Liver (tissue), 9 donors: ENCODE results near the gene TMCO4. TPM values are rescaled to one million over a fixed set of nuclear protein-coding genes. Genes with fewer than 3 reads are reported as not detected.

Source experiments
- DNase-seq: peaks from one replicate; pipeline ENCODE4 v3.0.0-alpha.2; 2017; ENCODE audit warnings: low spot score
- H3K27ac ChIP-seq, 2 donors: one replicate each; pipeline ENCODE4 v1.7.0; 2013; ENCODE audit warnings: inconsistent platforms in 2 of 2, low read length in 2 of 2, control low read depth in 1 of 2, low read depth in 1 of 2, mild to moderate bottlenecking in 1 of 2
- H3K27me3 ChIP-seq, 4 donors: one replicate each; pipeline versions ENCODE4 v1.6.1 to v1.7.0; 2013; ENCODE audit warnings: low read length in 3 of 4, inconsistent platforms in 1 of 4, mild to moderate bottlenecking in 1 of 4, moderate library complexity in 1 of 4; ENCODE audit not compliant: control insufficient read depth in 4 of 4, insufficient read depth in 4 of 4
- H3K36me3 ChIP-seq, 4 donors: one replicate each; pipeline versions ENCODE4 v1.6.1 to v1.7.0; 2013; ENCODE audit warnings: low read length in 3 of 4, mild to moderate bottlenecking in 3 of 4, low read depth in 1 of 4, moderate library complexity in 1 of 4; ENCODE audit not compliant: control insufficient read depth in 4 of 4, insufficient read depth in 3 of 4
- H3K4me1 ChIP-seq, 4 donors: one replicate each; pipeline versions ENCODE4 v1.6.1 to v1.7.0; 2013; ENCODE audit warnings: low read length in 3 of 4, mild to moderate bottlenecking in 3 of 4, moderate library complexity in 1 of 4; ENCODE audit not compliant: control insufficient read depth in 4 of 4, insufficient read depth in 4 of 4
- H3K4me3 ChIP-seq, 3 donors: one replicate each; pipeline versions ENCODE4 v1.6.1 to v1.7.0; 2013; ENCODE audit warnings: low read length in 3 of 3, control low read depth in 1 of 3, low read depth in 1 of 3, mild to moderate bottlenecking in 1 of 3
- H3K9ac ChIP-seq, 2 donors: one replicate each; pipeline ENCODE4 v1.7.0; 2013; ENCODE audit warnings: low read length in 2 of 2, mild to moderate bottlenecking in 2 of 2, moderate library complexity in 2 of 2, control low read depth in 1 of 2, low read depth in 1 of 2
- H3K9me3 ChIP-seq, 4 donors: one replicate each; pipeline versions ENCODE4 v1.6.1 to v1.7.0; 2013; ENCODE audit warnings: low read length in 3 of 4; ENCODE audit not compliant: control insufficient read depth in 4 of 4
- EGR1 ChIP-seq, 2 donors: IDR thresholded peaks; 2 replicates each; pipeline ENCODE4 v1.6.1; 2016 to 2018; ENCODE audit warnings: antibody characterized with exemption in 2 of 2, low read depth in 2 of 2
- FOXA1 ChIP-seq: IDR thresholded peaks from 2 replicates; pipeline ENCODE4 v1.6.1; 2016; ENCODE audit warnings: antibody characterized with exemption
- FOXA2 ChIP-seq: IDR thresholded peaks from 2 replicates; pipeline ENCODE4 v1.6.1; 2016; ENCODE audit warnings: antibody characterized with exemption
- GABPA ChIP-seq, 2 donors: IDR thresholded peaks in 1 of 2; conservative IDR thresholded peaks in 1 of 2; 2 replicates each; pipeline ENCODE4 v1.6.1; 2016; ENCODE audit warnings: antibody characterized with exemption in 2 of 2, mild to moderate bottlenecking in 1 of 2, moderate library complexity in 1 of 2
- HNF4A ChIP-seq, 2 donors: conservative IDR thresholded peaks; 2 replicates each; pipeline ENCODE4 v1.6.1; 2016; ENCODE audit warnings: antibody characterized with exemption in 2 of 2, mild to moderate bottlenecking in 2 of 2
- HNF4G ChIP-seq: IDR thresholded peaks from 2 replicates; pipeline ENCODE4 v1.6.1; 2016; ENCODE audit warnings: antibody characterized with exemption
- NR2F2 ChIP-seq: IDR thresholded peaks from 2 replicates; pipeline ENCODE4 v1.6.1; 2016; ENCODE audit warnings: antibody characterized with exemption
- RXRA ChIP-seq, 2 donors: IDR thresholded peaks; 2 replicates each; pipeline ENCODE4 v1.6.1; 2017 to 2018; ENCODE audit warnings: antibody characterized with exemption in 2 of 2, mild to moderate bottlenecking in 1 of 2
- SP1 ChIP-seq: IDR thresholded peaks from 2 replicates; pipeline ENCODE4 v1.6.1; 2018; ENCODE audit warnings: antibody characterized with exemption, mild to moderate bottlenecking
- TAF1 ChIP-seq: conservative IDR thresholded peaks from 2 replicates; pipeline ENCODE4 v1.6.1; 2016; ENCODE audit warnings: antibody characterized with exemption, mild to moderate bottlenecking
- YY1 ChIP-seq: IDR thresholded peaks from 2 replicates; pipeline ENCODE4 v1.6.1; 2016; ENCODE audit warnings: antibody characterized with exemption, mild to moderate bottlenecking
- WGBS: extraction: QIAGEN DNeasy Blood & Tissue Kit; methylation state at CpG from one replicate; pipeline ENCODE4 v1.1.7; 2013; 5-methylcytosine and 5-hydroxymethylcytosine counted together
- polyA plus RNA-seq, 2 donors: library from polyadenylated mRNA; stranded (reverse) in 1 of 2; unstranded in 1 of 2; fragments of 200-250 nt in 1 of 2; fragments of >200 nt in 1 of 2; fragmentation: Nextera tagmentation in 1 of 2; extraction: Ambion mirVana in 1 of 2; gene quantifications; one replicate each; pipeline versions ENCODE4 v1.2.1 to v1.2.3, GENCODE V29; 2013 to 2015
- total RNA-seq, 2 donors: library from RNA; depleted of rRNA; stranded (reverse); fragments of >200 nt; gene quantifications; one replicate each; pipeline ENCODE4 v1.2.3, GENCODE V29; 2014
- TF ChIP-seq, protein P1 (sequence below): IDR thresholded peaks from 2 replicates; pipeline ENCODE4 v1.6.1; 2016; ENCODE audit warnings: antibody characterized with exemption
- TF ChIP-seq, protein P2 (sequence below): IDR thresholded peaks from 2 replicates; pipeline ENCODE4 v1.6.1; 2016; ENCODE audit warnings: antibody characterized with exemption, mild to moderate bottlenecking
- TF ChIP-seq, protein P3 (sequence below): IDR thresholded peaks from 2 replicates; pipeline ENCODE4 v1.6.1; 2016; ENCODE audit warnings: antibody characterized with exemption
- TF ChIP-seq, protein P4 (sequence below): IDR thresholded peaks from 2 replicates; pipeline ENCODE4 v1.6.1; 2016; ENCODE audit warnings: antibody characterized with exemption
- donor health status: healthy.
- donor health status: healthy.
- donor health status: healthy.
- donor health status: healthy.
- donor health status: healthy.

Gene TMCO4
- total and polyA plus RNA-seq, 4 donors = 4.0 to 9.5 (median 6.0) TPM

DNA sequence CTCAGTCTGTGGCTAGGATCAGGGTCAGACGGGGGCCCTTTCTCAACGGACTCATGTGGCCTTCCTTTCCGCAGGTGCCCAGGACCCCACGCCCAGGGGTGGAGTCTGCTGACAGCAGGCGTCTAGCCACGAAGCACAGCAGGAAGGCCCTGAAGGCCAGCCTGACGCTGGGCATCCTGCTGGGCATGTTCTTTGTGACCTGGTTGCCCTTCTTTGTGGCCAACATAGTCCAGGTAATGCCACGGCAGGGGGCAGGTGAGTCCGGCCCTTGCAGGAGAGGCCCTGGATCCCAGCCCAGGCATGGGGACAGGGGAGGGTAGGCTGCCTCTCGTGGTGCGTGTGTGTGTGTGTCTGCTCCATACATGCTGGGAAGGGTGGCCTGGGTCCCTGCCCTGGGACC is 121.2 kb downstream of the TMCO4 start:
- H3K36me3 ChIP-seq = peaks cover 0 to 4% (median under 1%) of the 10 kb centered on the region in 4 donors
- DNase-seq = no peak
- H3K27me3 ChIP-seq = peaks cover 0 to 2% (median 0%) of the 10 kb centered on the region in 4 donors
- H3K9ac ChIP-seq = no peak overlapping the region
- no peaks in the 10 kb centered on the region for H3K9me3 ChIP-seq
- H3K4me1 ChIP-seq = no peaks in the 10 kb centered on the region
- TF ChIP-seq HNF4A (conservative IDR thresholded peaks at IDR 0.05) = no peak
- TF ChIP-seq RXRA (IDR thresholded peaks at IDR 0.05) = no peak
- no peak overlapping the region for H3K27ac ChIP-seq
- no peak overlapping the region for H3K4me3 ChIP-seq
- WGBS = 75% methylated on average over 11 of the region's 11 CpGs

DNA sequence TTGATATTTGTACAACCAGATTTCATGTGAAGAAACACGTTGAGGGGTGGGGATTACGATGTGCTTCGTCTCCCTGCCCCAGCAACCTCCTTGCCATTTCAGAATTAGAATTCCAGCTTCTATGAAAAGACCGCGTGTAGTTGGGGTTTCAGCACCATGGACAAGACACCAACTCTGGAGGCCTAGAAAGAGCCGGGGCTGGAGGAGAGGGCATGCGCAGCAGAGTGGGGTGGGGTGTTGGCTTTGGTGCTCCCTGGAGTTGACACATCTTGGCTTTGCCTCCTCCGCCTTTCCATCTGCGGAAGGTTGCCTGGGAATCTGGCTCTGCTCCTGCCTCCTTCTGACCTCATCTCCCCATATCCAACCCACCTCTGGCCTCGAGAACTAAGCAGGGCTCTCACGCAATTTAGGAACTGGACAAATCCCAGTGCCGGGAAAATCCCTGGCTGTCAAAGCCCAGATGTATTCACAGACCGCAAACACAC is 123.2 kb downstream of the TMCO4 start:
- DNase-seq = no peak
- no peaks in the 10 kb centered on the region for H3K9me3 ChIP-seq
- H3K27ac ChIP-seq = no peak overlapping the region
- H3K4me1 ChIP-seq = no peaks in the 10 kb centered on the region
- H3K9ac ChIP-seq = no peak overlapping the region
- H3K4me3 ChIP-seq = no peak overlapping the region
- peaks cover 0 to 2% (median 0%) of the 10 kb centered on the region in 4 donors for H3K27me3 ChIP-seq
- TF ChIP-seq, protein P1, sequence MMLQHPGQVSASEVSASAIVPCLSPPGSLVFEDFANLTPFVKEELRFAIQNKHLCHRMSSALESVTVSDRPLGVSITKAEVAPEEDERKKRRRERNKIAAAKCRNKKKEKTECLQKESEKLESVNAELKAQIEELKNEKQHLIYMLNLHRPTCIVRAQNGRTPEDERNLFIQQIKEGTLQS = no peak
- TF ChIP-seq, protein P2, sequence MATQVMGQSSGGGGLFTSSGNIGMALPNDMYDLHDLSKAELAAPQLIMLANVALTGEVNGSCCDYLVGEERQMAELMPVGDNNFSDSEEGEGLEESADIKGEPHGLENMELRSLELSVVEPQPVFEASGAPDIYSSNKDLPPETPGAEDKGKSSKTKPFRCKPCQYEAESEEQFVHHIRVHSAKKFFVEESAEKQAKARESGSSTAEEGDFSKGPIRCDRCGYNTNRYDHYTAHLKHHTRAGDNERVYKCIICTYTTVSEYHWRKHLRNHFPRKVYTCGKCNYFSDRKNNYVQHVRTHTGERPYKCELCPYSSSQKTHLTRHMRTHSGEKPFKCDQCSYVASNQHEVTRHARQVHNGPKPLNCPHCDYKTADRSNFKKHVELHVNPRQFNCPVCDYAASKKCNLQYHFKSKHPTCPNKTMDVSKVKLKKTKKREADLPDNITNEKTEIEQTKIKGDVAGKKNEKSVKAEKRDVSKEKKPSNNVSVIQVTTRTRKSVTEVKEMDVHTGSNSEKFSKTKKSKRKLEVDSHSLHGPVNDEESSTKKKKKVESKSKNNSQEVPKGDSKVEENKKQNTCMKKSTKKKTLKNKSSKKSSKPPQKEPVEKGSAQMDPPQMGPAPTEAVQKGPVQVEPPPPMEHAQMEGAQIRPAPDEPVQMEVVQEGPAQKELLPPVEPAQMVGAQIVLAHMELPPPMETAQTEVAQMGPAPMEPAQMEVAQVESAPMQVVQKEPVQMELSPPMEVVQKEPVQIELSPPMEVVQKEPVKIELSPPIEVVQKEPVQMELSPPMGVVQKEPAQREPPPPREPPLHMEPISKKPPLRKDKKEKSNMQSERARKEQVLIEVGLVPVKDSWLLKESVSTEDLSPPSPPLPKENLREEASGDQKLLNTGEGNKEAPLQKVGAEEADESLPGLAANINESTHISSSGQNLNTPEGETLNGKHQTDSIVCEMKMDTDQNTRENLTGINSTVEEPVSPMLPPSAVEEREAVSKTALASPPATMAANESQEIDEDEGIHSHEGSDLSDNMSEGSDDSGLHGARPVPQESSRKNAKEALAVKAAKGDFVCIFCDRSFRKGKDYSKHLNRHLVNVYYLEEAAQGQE = peak; percentile 99
- no peaks in the 10 kb centered on the region for H3K36me3 ChIP-seq
- WGBS = 31% methylated on average over 13 of the region's 13 CpGs

DNA sequence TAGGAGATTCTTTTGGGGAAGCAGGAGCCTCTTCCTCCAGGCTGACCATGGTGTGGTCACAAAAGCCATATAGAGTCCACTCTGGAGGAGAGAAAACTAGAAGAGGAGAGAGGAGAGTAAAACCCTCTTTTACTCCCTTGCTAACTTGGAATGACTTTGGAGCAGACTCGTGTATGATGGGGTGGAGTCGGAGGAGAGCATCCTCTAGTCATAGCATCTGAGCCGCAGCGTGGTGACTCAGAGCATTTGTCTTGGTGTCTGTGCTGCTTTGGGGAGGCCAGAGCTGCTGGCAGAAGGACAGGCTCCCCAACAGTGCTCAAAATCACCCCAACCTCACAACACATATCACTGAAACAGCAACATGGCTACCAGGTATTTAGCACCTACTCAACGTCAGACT is 123.9 kb downstream of the TMCO4 start:
- Histone ChIP-seq H3K4me3 (no peak overlapping the region), H3K27me3 (peaks cover 0 to 2% (median 0%) of the 10 kb centered on the region in 4 donors)

More for the DNA sequence above, 123.9 kb downstream of the TMCO4 start:
- H3K4me1 ChIP-seq = no peaks in the 10 kb centered on the region
- no peaks in the 10 kb centered on the region for H3K36me3 ChIP-seq
- DNase-seq = no peak
- no peak overlapping the region for H3K27ac ChIP-seq
- WGBS = 73% methylated on average over 5 of the region's 5 CpGs
- no peak overlapping the region for H3K9ac ChIP-seq
- TF ChIP-seq EGR1 (IDR thresholded peaks at IDR 0.05; ENCODE audit: low read depth in 2 of 2) (no peak), FOXA2 (no peak), SP1 (no peak), NR2F2 (no peak), HNF4A (conservative IDR thresholded peaks at IDR 0.05) (no peak), TAF1 (no peak), FOXA1 (no peak), HNF4G (no peak), GABPA (IDR thresholded peaks at IDR 0.05 in 1 of 2, conservative IDR thresholded peaks at IDR 0.05 in 1 of 2) (no peak), YY1 (no peak)
- TF ChIP-seq, protein P1 = no peak
- TF ChIP-seq, protein P3, sequence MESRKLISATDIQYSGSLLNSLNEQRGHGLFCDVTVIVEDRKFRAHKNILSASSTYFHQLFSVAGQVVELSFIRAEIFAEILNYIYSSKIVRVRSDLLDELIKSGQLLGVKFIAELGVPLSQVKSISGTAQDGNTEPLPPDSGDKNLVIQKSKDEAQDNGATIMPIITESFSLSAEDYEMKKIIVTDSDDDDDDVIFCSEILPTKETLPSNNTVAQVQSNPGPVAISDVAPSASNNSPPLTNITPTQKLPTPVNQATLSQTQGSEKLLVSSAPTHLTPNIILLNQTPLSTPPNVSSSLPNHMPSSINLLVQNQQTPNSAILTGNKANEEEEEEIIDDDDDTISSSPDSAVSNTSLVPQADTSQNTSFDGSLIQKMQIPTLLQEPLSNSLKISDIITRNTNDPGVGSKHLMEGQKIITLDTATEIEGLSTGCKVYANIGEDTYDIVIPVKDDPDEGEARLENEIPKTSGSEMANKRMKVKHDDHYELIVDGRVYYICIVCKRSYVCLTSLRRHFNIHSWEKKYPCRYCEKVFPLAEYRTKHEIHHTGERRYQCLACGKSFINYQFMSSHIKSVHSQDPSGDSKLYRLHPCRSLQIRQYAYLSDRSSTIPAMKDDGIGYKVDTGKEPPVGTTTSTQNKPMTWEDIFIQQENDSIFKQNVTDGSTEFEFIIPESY = no peak
- TF ChIP-seq, protein P4, sequence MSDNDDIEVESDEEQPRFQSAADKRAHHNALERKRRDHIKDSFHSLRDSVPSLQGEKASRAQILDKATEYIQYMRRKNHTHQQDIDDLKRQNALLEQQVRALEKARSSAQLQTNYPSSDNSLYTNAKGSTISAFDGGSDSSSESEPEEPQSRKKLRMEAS = no peak
- H3K9me3 ChIP-seq = no peaks in the 10 kb centered on the region
